K562 treated with DMSO at 1 percent for 12 hours (cell line): ENCODE data around the gene QRFPR. TPM values are rescaled to one million over a fixed set of nuclear protein-coding genes. Genes with fewer than 3 reads are reported as not detected.

Source experiments
- total RNA-seq: library from RNA; unstranded; fragments of 300-600 nt; gene quantifications from 2 replicates; pipeline ENCODE4 v1.2.3, GENCODE V29; 2022; ENCODE audit not compliant: insufficient read depth

Gene QRFPR
- total RNA-seq = not detected in 2 replicates

GRCh38 chr4:121380776-121381462, at the start of gene QRFPR:
TSS of gene QRFPR (minus strand) at chr4:121381018. CDS start at chr4:121380647, 371 bp downstream.

Other genes with a start within 250 kb of the QRFPR start
- gene TNIP3, start 216.7 kb downstream of the QRFPR start, total RNA-seq = 0.26 TPM in 1 of 2 replicates, not detected in the other